ENCODE data around the gene KIRREL3.

KIRREL3 gene

DNA sequence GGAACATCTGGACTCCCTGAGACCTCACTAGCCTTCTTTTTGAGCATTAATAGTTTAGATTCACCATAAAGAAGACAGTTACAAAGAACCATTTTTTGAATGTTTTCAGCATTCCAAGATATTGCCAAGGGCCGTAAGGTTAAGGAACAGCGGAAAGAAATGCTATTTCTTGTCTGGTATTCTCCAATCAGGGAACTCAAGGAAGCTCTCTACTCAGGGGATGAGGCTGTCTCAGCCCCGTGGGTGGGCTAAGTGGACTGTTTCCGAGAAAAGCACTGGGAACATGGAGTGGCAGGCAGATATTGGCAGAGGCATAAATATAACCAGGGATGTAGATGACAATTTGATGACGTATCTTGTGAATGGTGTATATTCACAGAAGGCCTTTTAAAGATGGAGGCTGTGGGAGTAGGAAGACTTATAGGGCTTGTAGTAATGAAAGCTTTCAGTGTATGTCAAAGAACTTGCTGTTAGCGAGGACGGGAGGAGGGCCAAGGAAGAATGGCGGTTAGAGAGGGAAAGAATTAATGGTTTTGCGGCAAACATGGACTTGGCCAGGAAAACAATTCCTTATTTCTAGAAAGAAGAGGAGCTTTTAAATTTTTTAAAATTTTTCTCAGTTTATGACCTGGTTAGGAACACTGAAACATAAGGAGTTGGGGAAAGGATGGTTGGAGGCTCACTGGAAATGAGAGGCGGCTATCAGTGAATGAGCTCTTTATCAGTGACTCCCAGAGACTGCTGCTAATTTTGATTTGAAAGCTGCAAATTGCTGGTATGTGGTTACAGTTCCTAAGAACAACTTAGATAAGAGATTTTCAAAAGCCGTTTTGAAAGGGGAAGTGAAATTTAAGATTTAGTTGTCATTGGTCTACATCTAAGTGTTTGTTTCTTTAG, 580.5 kb downstream of the KIRREL3 start:
- no peak for DNase-seq (ENCODE audit: low spot score)

GRCh38 chr11:126418887-126419286, 581.7 kb downstream of the KIRREL3 start:
- DNase-seq (ENCODE audit: low spot score), result no peak

- no peak for DNase-seq (ENCODE audit: low spot score)
These were observed 583.3 kb downstream of the KIRREL3 start for GRCh38 chr11:126417091-126417862.

GRCh38 chr11:126416542-126417090, 584.0 kb downstream of the KIRREL3 start:
- peak; percentile 72 for DNase-seq (ENCODE audit: low spot score)

DNA sequence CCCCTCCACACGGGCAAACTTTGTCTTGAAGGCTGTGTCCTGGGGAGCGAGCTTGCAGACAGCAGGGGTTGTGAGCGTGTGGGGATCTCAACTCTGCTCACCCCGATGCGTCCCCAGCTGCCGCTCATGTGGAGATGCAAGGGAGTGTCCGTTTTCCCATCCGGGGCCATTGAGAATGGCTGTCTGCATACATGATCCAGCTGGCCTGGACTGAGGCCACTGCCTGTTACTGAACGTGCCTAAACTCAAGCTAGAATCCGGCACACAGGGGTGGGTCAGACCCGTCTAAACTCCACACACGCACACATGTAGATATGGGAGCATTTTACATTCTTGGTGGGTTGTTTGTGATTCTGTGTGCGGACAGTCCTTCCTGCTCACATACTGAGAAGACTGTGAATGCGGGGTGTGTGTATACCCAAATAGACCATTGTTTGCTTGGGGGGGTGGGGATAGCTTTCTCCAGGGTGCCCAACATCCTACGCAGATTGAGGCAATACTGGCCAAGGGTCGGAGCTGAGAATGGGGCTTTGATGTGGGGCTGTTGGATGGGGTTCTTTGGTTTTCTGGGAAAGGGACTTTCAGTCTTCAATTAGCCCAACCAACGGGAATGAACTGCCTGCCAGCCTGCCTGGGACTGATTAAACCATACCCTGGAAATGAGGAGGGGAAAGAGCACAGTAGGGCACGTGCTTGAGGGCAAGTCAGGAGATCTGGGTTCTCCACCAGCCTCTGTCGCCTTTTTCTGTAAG, 584.7 kb downstream of the KIRREL3 start:
- no peak for DNase-seq (ENCODE audit: low spot score)

DNA sequence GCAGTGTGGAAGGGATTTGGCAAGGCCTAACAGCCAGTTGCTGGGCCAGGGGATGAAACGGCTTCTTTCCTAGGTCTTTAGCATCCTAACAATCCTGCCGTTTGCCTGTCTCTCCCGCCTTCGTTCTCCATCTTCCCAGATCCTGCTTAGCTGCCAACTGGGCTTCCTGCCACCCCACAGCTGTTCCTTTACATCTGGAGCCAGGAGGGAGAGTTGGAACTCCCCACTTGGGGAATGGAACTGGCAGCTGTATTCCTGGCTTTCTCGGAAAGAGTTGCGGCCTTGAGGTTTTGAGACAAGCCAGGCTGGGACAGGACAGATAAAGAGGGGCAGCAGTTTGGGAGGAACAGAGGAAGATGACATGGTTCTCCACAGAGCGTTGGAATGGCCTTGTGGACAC, 585.4 kb downstream of the KIRREL3 start:
- no peak for DNase-seq (ENCODE audit: low spot score)

DNA sequence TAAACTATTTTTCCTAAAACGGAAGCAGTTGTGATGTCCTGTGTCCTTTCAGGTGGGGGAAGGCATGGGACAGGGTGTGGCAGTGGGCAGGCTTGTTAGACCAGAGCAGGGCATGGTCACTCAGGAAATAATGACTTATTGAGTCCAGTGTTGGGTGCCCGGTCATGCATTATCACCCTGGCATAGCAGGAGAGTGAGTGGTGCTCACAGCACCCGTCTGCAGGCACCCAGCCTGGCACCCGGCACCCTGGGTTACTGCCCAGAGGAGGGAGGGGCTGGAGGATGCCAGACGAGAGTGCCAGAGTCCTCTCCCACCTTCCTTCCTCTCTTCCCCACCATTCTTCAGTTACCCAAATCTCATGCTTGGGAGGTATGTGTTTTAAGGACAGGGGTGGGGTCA, 586.0 kb downstream of the KIRREL3 start:
- peak; percentile 72 for DNase-seq (ENCODE audit: low spot score)

DNA sequence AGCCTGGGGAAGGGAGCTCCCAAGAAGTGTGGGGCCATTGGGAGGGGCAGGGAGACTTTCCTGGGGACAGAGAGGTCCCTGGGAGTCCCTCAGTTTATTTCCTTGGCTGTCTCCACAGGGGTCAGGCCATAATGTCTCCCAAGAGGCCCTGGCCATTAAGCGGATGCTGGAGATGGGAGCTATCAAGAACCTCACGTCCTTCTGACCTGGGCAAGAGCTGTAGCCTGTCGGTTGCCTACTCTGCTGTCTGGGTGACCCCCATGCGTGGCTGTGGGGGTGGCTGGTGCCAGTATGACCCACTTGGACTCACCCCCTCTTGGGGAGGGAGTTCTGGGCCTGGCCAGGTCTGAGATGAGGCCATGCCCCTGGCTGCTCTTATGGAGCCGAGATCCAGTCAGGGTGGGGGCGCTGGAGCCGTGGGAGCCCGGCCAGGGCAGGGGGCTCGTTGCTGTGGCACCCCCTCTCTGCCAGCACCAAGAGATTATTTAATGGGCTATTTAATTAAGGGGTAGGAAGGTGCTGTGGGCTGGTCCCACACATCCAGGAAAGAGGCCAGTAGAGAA, 586.6 kb downstream of the KIRREL3 start:
- no peak for DNase-seq (ENCODE audit: low spot score)

DNA sequence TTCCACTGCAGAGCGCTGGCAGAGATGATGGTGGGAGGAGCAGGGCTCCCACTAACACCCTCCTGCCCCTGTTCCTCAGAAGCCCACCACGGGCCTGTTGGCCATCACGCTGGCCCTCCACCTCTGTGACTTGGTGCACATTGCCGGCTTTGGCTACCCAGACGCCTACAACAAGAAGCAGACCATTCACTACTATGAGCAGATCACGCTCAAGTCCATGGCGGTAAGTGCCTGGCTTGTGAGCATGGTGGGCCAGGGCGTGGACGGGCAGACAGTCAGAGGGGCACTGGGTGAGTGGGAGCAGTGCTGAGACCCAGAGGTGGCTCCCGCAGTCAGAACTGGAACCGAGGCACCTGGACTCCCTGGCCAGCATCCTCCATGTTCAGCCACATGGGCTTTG, 587.1 kb downstream of the KIRREL3 start:
- no peak for DNase-seq (ENCODE audit: low spot score)

GRCh38 chr11:126411971-126412381, 588.6 kb downstream of the KIRREL3 start:
- DNase-seq (ENCODE audit: low spot score), result no peak

- DNase-seq (ENCODE audit: low spot score), result no peak
These were observed 589.9 kb downstream of the KIRREL3 start for GRCh38 chr11:126410649-126411048.

DNA sequence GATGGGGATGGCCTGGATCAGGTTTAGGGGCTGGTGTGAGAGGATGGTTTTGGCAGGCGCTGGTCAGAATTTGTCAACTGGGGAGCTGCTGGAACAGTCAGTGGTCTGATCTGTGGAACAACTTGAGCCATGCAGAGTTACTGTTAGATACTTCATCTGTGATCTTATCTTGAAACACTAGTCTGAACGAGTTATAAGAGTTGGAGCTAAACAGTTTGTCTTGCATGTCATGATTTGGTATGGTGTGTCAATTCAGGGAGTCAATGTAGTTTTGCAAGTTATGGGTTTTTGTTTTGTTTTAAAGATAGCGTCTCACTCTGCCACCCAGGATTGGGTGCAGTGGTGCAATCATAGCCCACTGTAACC, 591.0 kb downstream of the KIRREL3 start:
- DNase-seq (ENCODE audit: low spot score), result no peak

- DNase-seq (ENCODE audit: low spot score), result no peak
These were observed 591.5 kb downstream of the KIRREL3 start for GRCh38 chr11:126408901-126409619.

- DNase-seq (ENCODE audit: low spot score), result no peak
These were observed 592.1 kb downstream of the KIRREL3 start for GRCh38 chr11:126408496-126408895.

- no peak for DNase-seq (ENCODE audit: low spot score)
These were observed 592.8 kb downstream of the KIRREL3 start for GRCh38 chr11:126407682-126408288.

DNA sequence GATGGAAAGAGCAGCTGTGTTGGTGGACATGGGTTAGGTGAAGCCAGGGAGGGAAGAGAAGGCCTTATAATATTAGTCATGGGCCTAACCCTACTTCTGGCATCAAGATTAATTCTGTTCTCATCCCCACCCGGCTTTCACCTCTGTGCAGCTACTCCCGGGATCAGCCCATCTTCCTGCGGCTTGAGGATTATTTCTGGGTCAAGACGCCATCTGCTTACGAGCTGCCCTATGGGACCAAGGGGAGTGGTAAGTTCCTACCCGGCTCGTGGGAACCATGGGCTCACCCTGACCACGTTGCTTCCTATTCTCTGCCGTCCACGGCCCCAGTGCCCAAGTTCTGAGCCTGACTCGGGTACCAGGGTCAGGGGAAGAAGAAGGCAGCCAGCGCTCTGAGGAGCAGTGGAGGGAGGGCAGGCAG, 593.5 kb downstream of the KIRREL3 start:
- no peak for DNase-seq (ENCODE audit: low spot score)

GRCh38 chr11:126406368-126406767, 594.2 kb downstream of the KIRREL3 start:
- no peak for DNase-seq (ENCODE audit: low spot score)

DNA sequence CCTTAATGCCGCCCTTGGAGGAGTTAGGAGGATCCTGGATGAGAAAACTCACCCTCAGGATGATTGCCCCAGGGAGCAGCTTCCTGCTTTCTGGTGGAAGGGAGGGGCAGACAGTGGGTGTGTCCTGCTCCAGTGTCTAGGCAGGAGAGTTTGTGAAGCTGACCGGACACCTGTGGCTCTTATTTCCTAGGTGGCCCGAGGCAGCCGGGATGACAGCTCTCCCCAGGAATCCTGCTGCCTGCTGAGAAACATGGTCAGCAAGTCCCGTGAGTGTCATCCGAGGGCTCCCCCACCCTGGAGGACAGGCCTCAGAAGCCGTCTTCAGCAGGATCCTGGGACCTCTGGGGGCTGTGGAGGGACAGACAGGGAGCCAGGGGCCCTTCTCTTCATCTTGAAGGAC, 594.7 kb downstream of the KIRREL3 start:
- DNase-seq (ENCODE audit: low spot score), result peak; percentile 68

DNA sequence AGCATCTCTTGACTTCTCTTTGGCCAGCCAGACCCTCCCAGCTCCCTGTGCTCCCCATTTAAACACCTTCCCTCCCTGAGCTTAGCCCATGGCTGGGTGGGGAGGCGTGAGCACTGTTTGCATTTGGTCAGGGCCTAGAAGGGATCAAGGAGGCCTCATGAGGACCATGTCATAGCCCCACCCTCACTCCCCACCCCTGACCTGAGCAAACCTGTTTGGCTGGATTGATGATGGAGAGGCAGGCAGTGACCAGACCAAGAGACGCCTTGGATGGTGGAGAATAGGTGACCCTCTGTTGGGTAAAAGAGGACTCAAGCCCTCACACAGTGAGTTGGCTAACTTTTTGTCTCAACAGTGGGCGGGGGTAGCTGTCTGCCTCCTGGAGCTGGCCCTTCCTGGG, 595.2 kb downstream of the KIRREL3 start:
- DNase-seq (ENCODE audit: low spot score), result no peak

DNA sequence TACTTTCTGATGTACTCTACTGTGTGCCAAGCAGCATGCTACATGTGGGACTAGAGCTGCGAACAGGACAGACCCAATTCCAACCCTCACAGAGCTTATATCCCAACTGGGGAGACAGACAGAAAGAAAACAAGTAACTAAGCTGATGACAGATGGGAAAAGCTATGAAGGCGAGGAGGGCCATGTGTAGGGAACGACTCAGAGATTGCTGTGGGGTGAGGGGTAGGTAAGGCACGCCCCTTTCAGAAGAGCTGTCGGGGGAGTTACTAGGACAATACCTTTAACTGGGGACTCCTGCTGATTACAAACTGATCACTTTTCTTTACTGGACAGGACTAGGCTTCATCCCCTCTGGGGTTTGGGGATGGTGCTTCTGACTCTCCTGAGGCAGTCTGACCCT, 596.2 kb downstream of the KIRREL3 start:
- DNase-seq (ENCODE audit: low spot score), result peak; percentile 50

DNA sequence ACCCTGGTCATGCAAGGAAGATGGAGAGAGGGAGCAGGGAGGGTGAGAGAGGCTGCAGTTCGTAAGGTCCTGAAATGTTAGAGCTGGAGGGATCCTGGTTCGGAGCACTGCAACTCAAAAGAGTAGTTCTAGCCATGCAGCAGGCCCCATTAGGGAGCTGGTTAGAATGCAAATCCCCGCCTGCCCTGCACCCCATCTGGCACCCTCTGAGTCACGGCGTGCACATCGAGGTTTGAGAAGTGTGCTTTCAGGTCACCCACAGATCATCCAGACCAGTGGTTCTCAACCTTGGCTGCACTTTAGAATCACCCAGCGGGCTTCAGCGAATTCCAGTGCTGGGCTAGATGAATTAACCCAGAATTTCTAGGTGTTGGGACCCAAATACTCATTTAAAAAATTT, 596.9 kb downstream of the KIRREL3 start:
- DNase-seq (ENCODE audit: low spot score), result peak; percentile 44

All from kidney tubule cell (primary cell).